Measurements from ENCODE around the gene CBLC. TPM values are rescaled to one million over a fixed set of nuclear protein-coding genes. Genes with fewer than 3 reads are reported as not detected.

Gene CBLC
- polyA plus RNA-seq, 1 donor from 2014 or later = not detected

GRCh38 chr19:44732235-44733014 is 45.3 kb upstream of the CBLC start:
- H3K4me2 ChIP-seq (ENCODE audit: low read length) = no peak overlapping the region
- H4K20me1 ChIP-seq (ENCODE audit: insufficient read depth) = no peaks in the 10 kb centered on the region
- TF ChIP-seq EP300 (conservative IDR thresholded peaks at IDR 0.05; ENCODE audit: poor library complexity, severe bottlenecking) (no peak), MXI1 (conservative IDR thresholded peaks at IDR 0.05; ENCODE audit: poor library complexity, severe bottlenecking) (no peak), REST (IDR thresholded peaks at IDR 0.05; ENCODE audit: borderline replicate concordance) (no peak), EZH2 (IDR thresholded peaks at IDR 0.05; ENCODE audit: borderline replicate concordance, insufficient read depth, low read length, poor library complexity, severe bottlenecking) (no peak), TAF1 (IDR thresholded peaks at IDR 0.05; ENCODE audit: low read depth) (no peak), CTCF (IDR thresholded peaks at IDR 0.05; ENCODE audit: poor library complexity, severe bottlenecking) (no peak), SMC3 (conservative IDR thresholded peaks at IDR 0.05; ENCODE audit: poor library complexity) (no peak), RAD21 (conservative IDR thresholded peaks at IDR 0.05) (no peak), POLR2AphosphoS5 (IDR thresholded peaks at IDR 0.05) (no peak)
- H3K9me2 ChIP-seq (ENCODE audit: insufficient read depth, low read length) = no peaks in the 10 kb centered on the region
- no peaks in the 10 kb centered on the region for H3K79me2 ChIP-seq (replicated peaks; ENCODE audit: insufficient read depth, low read length)
- no peaks in the 10 kb centered on the region for H3K27me3 ChIP-seq (ENCODE audit: insufficient read depth, low read depth, low read length)
- no peaks in the 10 kb centered on the region for H3K36me3 ChIP-seq (ENCODE audit: insufficient read depth, low read length)
- H2AFZ ChIP-seq (ENCODE audit: low read depth, low read length) = no peak overlapping the region
- H3K9ac ChIP-seq (ENCODE audit: low read length) = no peak overlapping the region
- no peak overlapping the region for H3K27ac ChIP-seq (ENCODE audit: low read length)
- no peaks in the 10 kb centered on the region for H3F3A ChIP-seq (ENCODE audit: insufficient read depth, low read length, poor library complexity, severe bottlenecking)
- no peak overlapping the region for H3K4me3 ChIP-seq (ENCODE audit: low read length)
- no peaks in the 10 kb centered on the region for H3K9me3 ChIP-seq (ENCODE audit: low read length)

- TF ChIP-seq REST (IDR thresholded peaks at IDR 0.05; ENCODE audit: borderline replicate concordance) (no peak), RAD21 (conservative IDR thresholded peaks at IDR 0.05) (no peak), SMC3 (conservative IDR thresholded peaks at IDR 0.05; ENCODE audit: poor library complexity) (no peak), EZH2 (IDR thresholded peaks at IDR 0.05; ENCODE audit: borderline replicate concordance, insufficient read depth, low read length, poor library complexity, severe bottlenecking) (no peak), MXI1 (conservative IDR thresholded peaks at IDR 0.05; ENCODE audit: poor library complexity, severe bottlenecking) (no peak), TAF1 (IDR thresholded peaks at IDR 0.05; ENCODE audit: low read depth) (no peak), CTCF (IDR thresholded peaks at IDR 0.05; ENCODE audit: poor library complexity, severe bottlenecking) (no peak), EP300 (conservative IDR thresholded peaks at IDR 0.05; ENCODE audit: poor library complexity, severe bottlenecking) (no peak), POLR2AphosphoS5 (IDR thresholded peaks at IDR 0.05) (no peak)
Measured at GRCh38 chr19:44734357-44734756, 43.3 kb upstream of the CBLC start.

More at GRCh38 chr19:44734357-44734756, 43.3 kb upstream of the CBLC start:
- no peaks in the 10 kb centered on the region for H3F3A ChIP-seq (ENCODE audit: insufficient read depth, low read length, poor library complexity, severe bottlenecking)
- H3K27me3 ChIP-seq (ENCODE audit: insufficient read depth, low read depth, low read length) = no peaks in the 10 kb centered on the region
- no peak overlapping the region for H3K9ac ChIP-seq (ENCODE audit: low read length)
- no peaks in the 10 kb centered on the region for H3K79me2 ChIP-seq (replicated peaks; ENCODE audit: insufficient read depth, low read length)
- H3K9me3 ChIP-seq (ENCODE audit: low read length) = no peaks in the 10 kb centered on the region
- no peak overlapping the region for H3K4me3 ChIP-seq (ENCODE audit: low read length)
- no peak overlapping the region for H3K27ac ChIP-seq (ENCODE audit: low read length)
- H3K9me2 ChIP-seq (ENCODE audit: insufficient read depth, low read length) = no peaks in the 10 kb centered on the region
- no peaks in the 10 kb centered on the region for H3K36me3 ChIP-seq (ENCODE audit: insufficient read depth, low read length)
- no peak overlapping the region for H3K4me2 ChIP-seq (ENCODE audit: low read length)
- H2AFZ ChIP-seq (ENCODE audit: low read depth, low read length) = no peak overlapping the region
- no peaks in the 10 kb centered on the region for H4K20me1 ChIP-seq (ENCODE audit: insufficient read depth)

Data from neural cell (in vitro differentiated cells).